ENCODE data around the gene CAMK2B. TPM values are rescaled to one million over a fixed set of nuclear protein-coding genes. Genes with fewer than 3 reads are reported as not detected.

CAMK2B gene
- total RNA-seq, 4 donors from 2014 or later, result 0.89 to 5.1 (median 1.2) TPM

- Histone ChIP-seq H3K4me3 (no peak overlapping the region), H3K36me3 (no peaks in the 10 kb centered on the region), H3K27me3 (no peaks in the 10 kb centered on the region), H3K9me3 (no peaks in the 10 kb centered on the region), H3K4me1 (no peaks in the 10 kb centered on the region), H3K27ac (no peak overlapping the region)
- no peak for TF ChIP-seq CTCF (IDR thresholded peaks at IDR 0.05)
- no peak for TF ChIP-seq POLR2AphosphoS5 (IDR thresholded peaks at IDR 0.05)
- TF ChIP-seq EP300 (IDR thresholded peaks at IDR 0.05), result no peak
- DNase-seq (ENCODE audit: low spot score in 2 of 2), result no peak
These were observed 157.5 kb downstream of the CAMK2B start for GRCh38 chr7:44167920-44168319.

Other genes starting within 250 kb of the CAMK2B start
- gene POLM, start 243.1 kb downstream of the CAMK2B start, total RNA-seq, result 10 to 100 TPM; 38.0 to 77.6 (median 56.9) TPM
- gene AEBP1, start 221.2 kb downstream of the CAMK2B start, total RNA-seq, result 10 to 100 TPM; 24.3 to 74.0 (median 43.3) TPM
- gene POLD2, start 202.0 kb downstream of the CAMK2B start, total RNA-seq, result 10 to 100 TPM; 58.7 to 80.5 (median 66.1) TPM
- gene MYL7, start 184.3 kb downstream of the CAMK2B start, total RNA-seq, result not detected
- under 1 TPM in 1 of 4 donors, not detected in 3; 0.52 TPM for gene GCK, start 136.2 kb downstream of the CAMK2B start, total RNA-seq
- 10 to 100 TPM; 40.6 to 52.1 (median 43.5) TPM for gene YKT6, start 124.6 kb downstream of the CAMK2B start, total RNA-seq
- 100 to 1,000 TPM in 1 of 4 donors, 10 to 100 TPM in 3; 54.3 to 101 (median 64.4) TPM for gene NUDCD3, start 165.1 kb upstream of the CAMK2B start, total RNA-seq
- gene NPC1L1, start 215.7 kb upstream of the CAMK2B start, total RNA-seq, result under 1 TPM in 1 of 4 donors, not detected in 3; 0.24 TPM
- 100 to 1,000 TPM in 1 of 4 donors, 10 to 100 TPM in 3; 58.3 to 109 (median 69.5) TPM for gene DDX56, start 248.3 kb upstream of the CAMK2B start, total RNA-seq

Data from suprapubic skin (tissue), 4 donors.